T47D (cell line): ENCODE results near the gene CAMP.
A peak's percentile ranks its signal among the peaks of the same experiment; 100 is the strongest.
"Not testable (repeated sequence)": the region's sequence is repeated elsewhere in the genome, so short reads cannot be mapped to it uniquely, and the experiment has no call there.

Experiments used
- DNase-seq, 2 experiments: peaks; one replicate each; pipeline versions ENCODE4 v3.0.0 to v3.0.0-alpha.2; 2011 to 2012; ENCODE audit warnings: low read depth in 1 of 2, low spot score in 1 of 2
- JUND ChIP-seq: IDR thresholded peaks from 2 replicates; pipeline ENCODE4 v1.6.1; 2012; ENCODE audit warnings: low read depth
- in situ Hi-C: cut with HindIII; loops from 2 replicates; pipeline ENCODE4 v1.10.0; 2016; ENCODE audit warnings: low sequenced_read_pairs, low pct_unique_long_range_greater_than_20kb

Gene CAMP

DNA sequence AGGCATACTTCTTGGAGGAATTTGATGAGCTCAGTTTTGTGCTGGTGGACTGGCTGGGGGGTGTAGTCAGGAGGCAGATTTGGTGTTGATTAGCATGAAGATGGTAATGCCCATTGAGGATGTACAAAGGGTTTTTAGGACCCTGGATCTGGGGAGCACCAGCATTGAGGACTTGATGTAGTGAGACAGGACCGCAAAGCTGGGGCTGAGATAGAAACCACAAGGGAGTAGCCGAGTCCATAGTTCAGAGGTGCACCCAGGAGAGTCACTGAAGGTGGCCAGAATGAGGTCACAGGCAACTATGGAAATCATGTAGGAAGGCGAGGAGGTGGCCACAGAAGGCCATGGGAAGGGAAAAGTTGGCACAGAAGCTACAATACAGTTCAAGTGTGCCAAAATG, 32.4 kb upstream of the CAMP start:
- no peak for DNase-seq
- in situ Hi-C loops: no loop called here
- no peak for TF ChIP-seq JUND

DNA sequence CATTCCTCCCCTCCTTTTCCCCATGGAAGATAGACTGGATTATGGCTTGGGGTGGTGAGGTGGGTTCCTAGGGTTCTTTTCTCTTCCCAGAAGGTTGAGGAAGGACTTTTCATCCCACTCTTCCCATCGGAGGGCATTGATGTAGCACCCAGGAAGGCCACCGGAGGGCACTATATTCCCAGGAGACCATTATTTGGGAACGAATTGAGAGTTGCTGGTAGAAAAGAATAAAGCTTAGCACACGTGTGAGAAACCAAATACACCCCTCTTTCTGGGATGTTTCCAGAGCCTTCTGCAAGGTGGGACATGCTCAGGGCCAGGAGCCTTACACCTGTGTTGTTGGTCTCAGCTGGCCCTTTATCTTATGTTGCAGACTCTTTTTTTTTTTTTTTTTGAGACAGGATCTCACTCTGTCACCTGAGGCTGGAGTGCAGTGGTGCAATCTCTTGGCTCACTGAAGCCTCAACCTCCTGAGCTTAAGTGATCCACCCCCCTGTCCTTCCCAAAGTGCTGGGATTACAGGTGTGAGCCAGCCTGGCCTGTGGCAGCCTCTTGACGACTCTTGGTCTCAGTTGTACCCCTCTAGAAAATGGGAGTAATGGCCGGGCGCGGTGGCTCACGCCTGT, 28.7 kb upstream of the CAMP start:
- no peak for TF ChIP-seq JUND
- in situ Hi-C loops: no loop called here
- DNase-seq: peak; percentile 54 to 74

DNA sequence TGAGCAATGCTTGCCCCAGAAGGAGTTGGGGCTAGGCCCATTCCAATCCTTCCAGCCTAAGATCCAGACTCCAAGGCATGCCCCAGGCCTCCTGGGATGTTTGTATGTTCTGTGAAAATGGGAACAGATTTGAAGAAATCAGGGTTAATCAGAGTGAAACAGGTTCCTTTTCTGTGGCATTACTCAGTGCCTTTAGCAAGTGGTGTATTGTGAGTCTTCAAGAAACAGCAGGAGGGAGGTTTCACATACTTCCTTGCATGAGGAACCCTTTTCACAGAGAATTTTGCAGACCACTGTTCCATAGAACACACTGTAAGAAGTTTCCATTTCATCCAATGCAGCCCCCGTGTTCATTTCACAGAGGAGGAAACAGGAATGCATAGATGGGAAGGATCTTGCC, 26.7 kb upstream of the CAMP start:
- DNase-seq: no peak
- in situ Hi-C loops: no loop called here
- no peak for TF ChIP-seq JUND

GRCh38 chr3:48199117-48199516, 24.2 kb upstream of the CAMP start:
- in situ Hi-C loops: no loop called here
- DNase-seq: no peak
- TF ChIP-seq JUND: no peak

DNA sequence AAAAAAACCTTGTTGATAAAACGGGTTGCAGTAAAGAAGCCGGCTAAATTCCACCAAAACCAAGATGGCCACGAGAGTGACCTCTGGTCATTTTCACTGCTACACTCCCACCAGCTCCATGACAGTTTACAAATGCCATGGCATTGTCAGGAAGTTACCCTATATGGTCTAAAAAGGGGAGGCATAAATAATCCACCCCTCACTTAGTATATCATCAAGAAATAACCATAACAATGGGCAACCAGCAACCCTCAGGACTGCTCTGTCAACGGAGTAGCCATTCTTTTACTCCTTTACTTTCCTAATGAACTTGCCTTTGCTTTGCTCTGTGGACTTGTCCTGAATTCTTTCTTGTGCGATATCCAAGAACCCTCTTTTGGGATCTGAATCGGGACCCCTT, 20.7 kb upstream of the CAMP start:
- no peak for DNase-seq
- TF ChIP-seq JUND: no peak
- in situ Hi-C loops: no loop called here

DNA sequence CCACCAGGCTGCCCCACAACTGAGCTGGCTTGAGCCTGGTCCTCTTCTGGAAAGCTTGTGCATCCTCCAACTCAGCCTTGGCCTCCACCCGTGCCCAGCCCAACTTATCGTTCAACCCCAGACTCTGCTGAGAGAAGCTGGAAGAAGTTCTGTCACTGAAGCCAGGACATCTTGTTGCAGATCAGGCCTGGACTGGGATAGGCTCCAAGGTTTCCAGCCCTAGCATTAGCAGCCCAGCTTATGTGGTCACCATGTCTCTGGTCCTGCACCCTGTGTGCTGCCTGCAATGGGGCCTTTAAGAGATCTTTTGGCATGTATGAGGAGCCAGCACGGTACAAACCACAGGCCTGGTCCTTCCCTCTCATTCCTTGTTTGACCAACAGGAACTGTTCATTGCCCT, 15.2 kb upstream of the CAMP start:
- in situ Hi-C loops: no loop called here

DNA sequence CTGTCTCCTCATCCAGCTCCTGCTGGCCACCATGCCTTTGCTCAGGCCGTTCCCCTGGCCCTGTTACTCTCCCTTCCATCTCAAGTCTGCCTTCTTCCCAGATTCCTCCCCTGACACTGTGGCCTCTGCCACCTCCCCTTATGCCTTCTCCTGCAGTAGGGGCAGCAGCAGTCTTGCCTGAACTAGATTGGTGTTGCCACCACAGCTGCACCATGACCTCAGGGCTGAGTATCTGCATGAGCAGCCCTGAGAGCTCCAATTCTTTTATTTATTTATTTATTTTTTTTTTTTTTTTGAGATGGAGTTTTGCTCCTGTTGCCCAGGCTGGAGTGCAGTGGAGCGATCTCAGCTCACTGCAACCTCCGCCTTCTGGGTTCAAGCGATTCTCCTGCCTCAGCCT, 13.8 kb upstream of the CAMP start:
- no peak for DNase-seq
- in situ Hi-C loops: no loop called here
- no peak for TF ChIP-seq JUND

More for the DNA sequence above, 15.2 kb upstream of the CAMP start:
- no peak for TF ChIP-seq JUND
- no peak for DNase-seq

DNA sequence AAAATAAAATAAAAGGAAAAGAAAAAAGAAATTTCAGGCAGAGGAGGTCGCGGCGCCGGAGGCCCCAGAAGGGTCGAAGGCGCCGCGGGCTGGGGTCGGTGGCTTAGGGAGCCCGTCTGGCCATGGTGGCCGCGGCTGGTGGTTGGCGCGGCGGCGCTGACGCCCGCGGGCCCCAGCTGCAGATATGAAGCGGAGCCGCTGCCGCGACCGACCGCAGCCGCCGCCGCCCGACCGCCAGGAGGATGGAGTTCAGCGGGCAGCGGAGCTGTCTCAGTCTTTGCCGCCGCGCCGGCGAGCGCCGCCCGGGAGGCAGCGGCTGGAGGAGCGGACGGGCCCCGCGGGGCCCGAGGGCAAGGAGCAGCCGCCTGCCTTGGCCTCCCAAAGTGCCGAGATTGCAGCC, 12.8 kb upstream of the CAMP start:
- in situ Hi-C loops, DNase-seq: not testable (repeated sequence)

DNA sequence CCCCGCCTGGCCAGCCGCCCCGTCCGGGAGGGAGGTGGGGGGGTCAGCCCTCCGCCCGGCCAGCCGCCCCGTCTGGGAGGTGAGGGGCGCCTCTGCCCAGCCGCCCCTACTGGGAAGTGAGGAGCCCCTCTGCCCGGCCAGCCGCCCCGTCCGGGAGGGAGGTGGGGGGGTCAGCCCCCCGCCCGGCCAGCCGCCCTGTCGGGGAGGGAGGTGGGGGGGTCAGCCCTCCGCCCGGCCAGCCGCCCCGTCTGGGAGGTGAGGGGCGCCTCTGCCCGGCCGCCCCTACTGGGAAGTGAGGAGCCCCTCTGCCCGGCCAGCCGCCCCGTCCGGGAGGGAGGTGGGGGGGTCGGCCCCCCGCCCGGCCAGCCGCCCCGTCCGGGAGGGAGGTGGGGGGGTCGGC, 11.5 kb upstream of the CAMP start:
- DNase-seq, in situ Hi-C loops: not testable (repeated sequence)

DNA sequence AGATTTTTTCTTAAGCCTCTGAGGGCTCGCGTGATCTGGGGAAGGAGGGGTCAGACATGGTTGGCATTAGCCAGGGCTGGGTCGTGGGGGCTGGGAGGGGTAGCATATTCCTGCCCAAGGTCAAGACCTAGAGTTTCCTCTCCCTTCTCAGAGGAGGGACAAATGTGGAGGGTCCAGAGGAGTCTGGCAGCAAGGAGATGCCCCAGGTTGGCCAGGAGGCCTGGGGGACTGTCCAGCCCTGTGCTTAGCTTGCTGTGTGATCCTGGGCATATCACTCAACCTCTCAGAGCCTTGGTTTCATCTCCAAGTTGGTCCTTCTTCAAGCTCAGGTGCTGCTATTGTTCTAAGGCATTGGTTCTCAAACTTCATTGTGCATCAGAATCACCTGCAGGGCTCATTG, 9.1 kb upstream of the CAMP start:
- in situ Hi-C loops: no loop called here
- TF ChIP-seq JUND: no peak
- DNase-seq: no peak

GRCh38 chr3:48215019-48215418, 8.3 kb upstream of the CAMP start:
- no peak for DNase-seq
- TF ChIP-seq JUND: no peak
- in situ Hi-C loops: no loop called here

DNA sequence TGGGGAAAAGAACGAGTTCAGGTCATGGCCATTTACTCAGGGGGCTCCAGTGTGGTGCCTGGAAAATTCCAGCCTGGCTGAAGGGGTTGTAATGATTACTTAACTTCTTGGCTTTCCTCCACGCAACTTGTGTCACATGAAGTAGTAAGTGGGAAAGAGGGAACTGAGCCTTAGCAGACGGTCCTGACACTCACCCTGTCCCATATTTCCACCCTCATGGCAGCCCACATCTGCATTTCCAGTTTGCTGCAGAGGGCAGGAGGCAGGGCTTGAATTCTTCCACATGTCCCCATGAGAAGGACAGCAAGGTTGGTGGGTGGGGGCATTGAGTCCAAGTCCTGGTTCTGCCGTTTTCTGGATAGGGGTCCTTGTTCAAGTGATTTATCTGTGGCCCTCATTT, 7.8 kb upstream of the CAMP start:
- TF ChIP-seq JUND: no peak
- no peak for DNase-seq
- in situ Hi-C loops: no loop called here

DNA sequence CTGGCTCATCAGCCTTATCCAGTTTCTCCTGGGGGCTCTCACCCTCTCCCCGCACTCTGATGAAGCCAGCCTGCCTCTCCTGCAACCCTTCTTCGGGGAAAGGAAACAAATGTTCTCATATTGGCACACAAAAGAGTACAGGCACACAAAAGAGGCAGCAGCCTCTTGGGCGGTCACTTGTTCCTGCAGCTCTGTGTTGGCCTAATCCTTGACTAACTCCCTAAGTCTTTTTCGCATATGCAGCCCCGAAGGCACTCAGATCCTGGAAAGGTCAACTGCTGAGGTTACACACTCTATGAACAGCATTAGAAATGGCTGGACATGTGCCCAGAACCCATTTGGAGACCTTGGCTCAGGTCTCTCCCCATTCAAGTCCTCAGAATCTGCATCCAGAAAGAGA, 7.4 kb upstream of the CAMP start:
- no peak for TF ChIP-seq JUND
- no peak for DNase-seq
- in situ Hi-C loops: no loop called here

DNA sequence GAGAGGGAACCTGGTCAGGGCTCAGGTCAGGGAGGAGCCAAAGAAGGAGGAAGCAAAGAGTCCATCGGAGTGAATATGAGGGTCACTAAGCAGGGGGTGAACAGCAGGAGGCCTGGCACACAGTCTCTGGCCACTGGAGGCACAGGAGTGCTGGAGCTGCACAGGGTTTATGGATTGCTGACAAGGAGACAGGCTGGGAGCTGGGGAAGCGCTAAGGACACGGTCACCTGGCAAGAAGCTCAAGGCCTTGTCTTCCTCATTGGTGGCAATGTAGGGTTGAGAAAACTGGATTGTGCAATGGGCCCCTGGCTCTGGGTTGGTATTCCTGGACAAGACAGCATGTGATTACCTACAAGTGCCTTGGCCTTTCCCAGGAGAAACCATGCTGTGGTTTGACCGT, 5.8 kb upstream of the CAMP start:
- no peak for DNase-seq
- in situ Hi-C loops: no loop called here
- TF ChIP-seq JUND: no peak
